HCT116 (cell line): ENCODE data around the gene EXOC4. TPM values are rescaled to one million over a fixed set of nuclear protein-coding genes. Genes with fewer than 3 reads are reported as not detected.

ENCODE experiments used
- ATAC-seq: fragments of 200-7000 bp; cut with Tn5 transposase; 2 replicates; pipeline ENCODE4 v1.9.1; 2020; ENCODE audit warnings: mild to moderate bottlenecking, moderate library complexity
- BruUV-seq: library from RNA; stranded (reverse); fragments of 400-500 nt; replicated peaks from 2 replicates; lab custom pipeline; 2021; lab: Mats Ljungman, UMichigan
- CTCF ChIA-PET: fragments of 300-600 bp; sonication (Branson Sonifier 250); formaldehyde crosslinking; loops from one replicate; lab custom pipeline; 2021; ENCODE audit warnings: antibody characterized with exemption; lab: Charles Lee
- POLR2A ChIA-PET: fragments of 300-600, 350-600 bp; sonication (Branson Sonifier 250); formaldehyde crosslinking; loops from one replicate; lab custom pipeline; 2021; ENCODE audit warnings: antibody characterized with exemption; lab: Charles Lee
- RAD21 ChIA-PET, 2 experiments: fragments of 300-600 bp; sonication (Branson Sonifier 250); formaldehyde crosslinking; loops; one replicate each; lab custom pipeline; 2023; ENCODE audit warnings: low total read pairs in 2 of 2; ENCODE audit not compliant: uncharacterized antibody in 2 of 2, unreplicated experiment in 2 of 2, low non-redundant PET in 1 of 2; lab: Charles Lee
- DNase-seq: peaks from one replicate; pipeline ENCODE4 v3.0.0-alpha.2; 2010; ENCODE audit warnings: low read depth, low spot score
- H2AFZ ChIP-seq: fragments of 200-600 bp; shearing (Covaris generic), sonication (generic); 2 replicates; pipeline ENCODE4 v1.6.1; 2017; ENCODE audit warnings: low read depth, mixed run types, mixed read lengths, antibody characterized with exemption, low read length; ENCODE audit not compliant: poor library complexity, severe bottlenecking
- H3K27ac ChIP-seq: 2 replicates; pipeline ENCODE4 v1.5.1; 2012; ENCODE audit warnings: low read depth, low read length
- H3K27me3 ChIP-seq: fragments of 200-600 bp; sonication (generic); 2 replicates; pipeline ENCODE4 v1.6.1; 2016; ENCODE audit warnings: mixed run types, low read length, mixed read lengths; ENCODE audit not compliant: insufficient read depth
- H3K36me3 ChIP-seq, 2 experiments: fragments of 200-500 bp in 1 of 2; fragments of 200-600 bp in 1 of 2; sonication (Bioruptor generic) in 1 of 2; sonication (generic) in 1 of 2; 2 replicates each; pipeline versions ENCODE4 v1.5.1 to v1.6.1; 2014 to 2016; ENCODE audit warnings: low read length in 2 of 2, inconsistent platforms in 1 of 2, mixed read lengths in 1 of 2, mixed run types in 1 of 2; ENCODE audit not compliant: insufficient read depth in 2 of 2, control insufficient read depth in 1 of 2
- H3K4me1 ChIP-seq, 2 experiments: fragments of 200-600 bp in 1 of 2; sonication (generic) in 1 of 2; 2 replicates each; pipeline versions ENCODE4 v1.5.1 to v1.6.1; 2012 to 2017; ENCODE audit warnings: low read length in 2 of 2, inconsistent platforms in 1 of 2, mild to moderate bottlenecking in 1 of 2, mixed read lengths in 1 of 2, mixed run types in 1 of 2, moderate library complexity in 1 of 2; ENCODE audit not compliant: insufficient read depth in 2 of 2, control insufficient read depth in 1 of 2
- H3K4me2 ChIP-seq: fragments of 200-600 bp; sonication (generic); 2 replicates; pipeline ENCODE4 v1.6.1; 2017; ENCODE audit warnings: mixed run types, low read length, mixed read lengths
- H3K4me3 ChIP-seq, 2 experiments: fragments of 200-600 bp in 1 of 2; sonication (generic) in 1 of 2; replicated peaks in 1 of 2; 2 replicates each; pipeline ENCODE4 v1.5.1; 2011 to 2016; ENCODE audit warnings: low read length in 2 of 2, control low read depth in 1 of 2, low read depth in 1 of 2, mild to moderate bottlenecking in 1 of 2, mixed read lengths in 1 of 2, mixed run types in 1 of 2
- H3K79me2 ChIP-seq: fragments of 200-600 bp; sonication (generic); 2 replicates; pipeline ENCODE4 v1.6.1; 2017; ENCODE audit warnings: mild to moderate bottlenecking, mixed run types, low read length, moderate library complexity, mixed read lengths; ENCODE audit not compliant: insufficient read depth
- H3K9ac ChIP-seq: fragments of 200-600 bp; sonication (generic); 2 replicates; pipeline ENCODE4 v1.6.1; 2016; ENCODE audit warnings: low read length, mixed read lengths
- H3K9me2 ChIP-seq: fragments of 200-600 bp; sonication (generic), shearing (Covaris generic); 2 replicates; pipeline ENCODE4 v1.6.1; 2017; ENCODE audit warnings: mixed run types, mild to moderate bottlenecking, moderate library complexity; ENCODE audit not compliant: insufficient read depth
- H3K9me3 ChIP-seq, 2 experiments: fragments of 200-500 bp in 1 of 2; fragments of 200-600 bp in 1 of 2; sonication (Bioruptor generic) in 1 of 2; sonication (generic) in 1 of 2; 2 replicates each; pipeline ENCODE4 v1.6.1; 2014 to 2017; ENCODE audit warnings: low read length in 2 of 2, mixed read lengths in 2 of 2, inconsistent platforms in 1 of 2, low read depth in 1 of 2, mild to moderate bottlenecking in 1 of 2, mixed run types in 1 of 2, moderate library complexity in 1 of 2; ENCODE audit not compliant: control insufficient read depth in 1 of 2, insufficient read depth in 1 of 2
- H4K20me1 ChIP-seq: fragments of 200-600 bp; sonication (generic), shearing (Covaris generic); 2 replicates; pipeline ENCODE4 v1.6.1; 2017; ENCODE audit warnings: mixed run types, mild to moderate bottlenecking, moderate library complexity; ENCODE audit not compliant: insufficient read depth
- CBX3 ChIP-seq: IDR thresholded peaks from 2 replicates; pipeline ENCODE4 v1.6.1; 2012; ENCODE audit warnings: low read depth
- CEBPB ChIP-seq: IDR thresholded peaks from 2 replicates; pipeline ENCODE4 v1.6.1; 2012; ENCODE audit warnings: low read depth
- FOSL1 ChIP-seq: IDR thresholded peaks from 2 replicates; pipeline ENCODE4 v1.6.1; 2012; ENCODE audit warnings: low read depth
- SIN3A ChIP-seq: IDR thresholded peaks from 2 replicates; pipeline ENCODE4 v1.6.1; 2012; ENCODE audit warnings: low read depth
- SP1 ChIP-seq: IDR thresholded peaks from 2 replicates; pipeline ENCODE4 v1.6.1; 2012; ENCODE audit warnings: low read depth
- TCF7L2 ChIP-seq: IDR thresholded peaks from 2 replicates; pipeline ENCODE4 v1.7.0; 2011; ENCODE audit warnings: borderline replicate concordance, inconsistent platforms; ENCODE audit not compliant: insufficient read depth, insufficient read length; ENCODE audit errors: extremely low read depth
- YY1 ChIP-seq: IDR thresholded peaks from 2 replicates; pipeline ENCODE4 v1.6.1; 2011; ENCODE audit warnings: low read length, low read depth, moderate library complexity, mild to moderate bottlenecking; ENCODE audit not compliant: insufficient replicate concordance; ENCODE audit errors: extremely low read depth
- ZFX ChIP-seq: fragments of 450-650 bp; IDR thresholded peaks from 2 replicates; pipeline ENCODE4 v1.6.1; 2017
- ZNF274 ChIP-seq: fragments of 200-500 bp; sonication (Bioruptor generic); IDR thresholded peaks from 2 replicates; pipeline ENCODE4 v1.6.1; 2014; ENCODE audit warnings: mild to moderate bottlenecking, low read depth, low read length, inconsistent platforms
- intact Hi-C: fragments of 100-400 bp; cut with micrococcal nuclease; formaldehyde crosslinking; loops from 2 replicates; pipeline ENCODE4 v1.10.0; 2022
- total RNA-seq: library from RNA; stranded (reverse); gene quantifications from one replicate; pipeline ENCODE4 v1.2.1, GENCODE V29; 2021; ENCODE audit not compliant: unreplicated experiment

The EXOC4 gene
- total RNA-seq, 1 experiment from 2014 or later, result 40.3 TPM

- TF ChIP-seq YY1, result no peak
- no peak for TF ChIP-seq SIN3A
- no peak for TF ChIP-seq ZNF274
- no peak for TF ChIP-seq ZFX
- TF ChIP-seq FOSL1, result no peak
- no peak for TF ChIP-seq CBX3
Measured at GRCh38 chr7:133674079-133674763, 421.3 kb downstream of the EXOC4 start (continued).

GRCh38 chr7:133675510-133676218, 422.8 kb downstream of the EXOC4 start:
- Histone ChIP-seq H3K9ac (no peak overlapping the region), H3K27me3 (no peaks in the 10 kb centered on the region), H4K20me1 (no peaks in the 10 kb centered on the region), H3K79me2 (no peaks in the 10 kb centered on the region), H2AFZ (no peak overlapping the region), H3K27ac (no peak overlapping the region), H3K36me3 (no peaks in the 10 kb centered on the region), H3K4me3 (no peak overlapping the region), H3K4me1 (no peaks in the 10 kb centered on the region), H3K4me2 (no peak overlapping the region), H3K9me3 (no peaks in the 10 kb centered on the region)
- ChIA-PET RAD21 (no interaction called here), CTCF (no interaction called here), POLR2A (no interaction called here)
- DNase-seq (no peak), ATAC-seq (no peak)
- BruUV-seq, result no TSS peak
- intact Hi-C loops, result no loop called here
- TF ChIP-seq SP1 (no peak), CEBPB (no peak), TCF7L2 (no peak)
- TF ChIP-seq, all 23 proteins: peak for 0
- no peaks in the 10 kb centered on the region for H3K9me2 ChIP-seq
